Measurements from ENCODE around the gene XXYLT1. TPM values are rescaled to one million over a fixed set of nuclear protein-coding genes. Genes with fewer than 3 reads are reported as not detected.
"Not testable (repeated sequence)": the region's sequence is repeated elsewhere in the genome, so short reads cannot be mapped to it uniquely, and the experiment has no call there.

XXYLT1 gene
- total RNA-seq, 4 donors from 2014 or later: 9.7 to 30.1 (median 17.7) TPM

- WGBS, 2 donors: 79 to 96% methylated on average over 6 of the region's 6 CpGs
- TF ChIP-seq POLR2A (IDR thresholded peaks at IDR 0.05) (no peak), CTCF (IDR thresholded peaks at IDR 0.05) (no peak)
- no peak for DNase-seq (ENCODE audit: low spot score in 2 of 2)
- H3K4me3 ChIP-seq (ENCODE audit: low read depth, poor library complexity, severe bottlenecking): no peak overlapping the region
- intact Hi-C loops (cut with DNase I; ENCODE audit: low total_unique reads): no loop called here
Observed at GRCh38 chr3:195054311-195054710, 216.6 kb downstream of the XXYLT1 start.

- intact Hi-C loops (cut with DNase I; ENCODE audit: low total_unique reads): no loop called here
Observed at GRCh38 chr3:195052939-195053338, 218.0 kb downstream of the XXYLT1 start.

GRCh38 chr3:195050296-195050695 lies 220.7 kb downstream of the XXYLT1 start:
- intact Hi-C loops (cut with DNase I; ENCODE audit: low total_unique reads); H3K4me3 ChIP-seq (ENCODE audit: low read depth, poor library complexity, severe bottlenecking); DNase-seq (ENCODE audit: low spot score in 2 of 2): not testable (repeated sequence)
- 86 to 87% methylated on average over 5 of the region's 5 CpGs for WGBS, 2 donors

More at GRCh38 chr3:195052939-195053338, 218.0 kb downstream of the XXYLT1 start:
- DNase-seq (ENCODE audit: low spot score in 2 of 2): no peak
- TF ChIP-seq CTCF (IDR thresholded peaks at IDR 0.05): no peak
- TF ChIP-seq POLR2A (IDR thresholded peaks at IDR 0.05): no peak
- 70 to 79% methylated on average over 6 of the region's 6 CpGs for WGBS, 2 donors
- H3K4me3 ChIP-seq (ENCODE audit: low read depth, poor library complexity, severe bottlenecking): no peak overlapping the region

DNA sequence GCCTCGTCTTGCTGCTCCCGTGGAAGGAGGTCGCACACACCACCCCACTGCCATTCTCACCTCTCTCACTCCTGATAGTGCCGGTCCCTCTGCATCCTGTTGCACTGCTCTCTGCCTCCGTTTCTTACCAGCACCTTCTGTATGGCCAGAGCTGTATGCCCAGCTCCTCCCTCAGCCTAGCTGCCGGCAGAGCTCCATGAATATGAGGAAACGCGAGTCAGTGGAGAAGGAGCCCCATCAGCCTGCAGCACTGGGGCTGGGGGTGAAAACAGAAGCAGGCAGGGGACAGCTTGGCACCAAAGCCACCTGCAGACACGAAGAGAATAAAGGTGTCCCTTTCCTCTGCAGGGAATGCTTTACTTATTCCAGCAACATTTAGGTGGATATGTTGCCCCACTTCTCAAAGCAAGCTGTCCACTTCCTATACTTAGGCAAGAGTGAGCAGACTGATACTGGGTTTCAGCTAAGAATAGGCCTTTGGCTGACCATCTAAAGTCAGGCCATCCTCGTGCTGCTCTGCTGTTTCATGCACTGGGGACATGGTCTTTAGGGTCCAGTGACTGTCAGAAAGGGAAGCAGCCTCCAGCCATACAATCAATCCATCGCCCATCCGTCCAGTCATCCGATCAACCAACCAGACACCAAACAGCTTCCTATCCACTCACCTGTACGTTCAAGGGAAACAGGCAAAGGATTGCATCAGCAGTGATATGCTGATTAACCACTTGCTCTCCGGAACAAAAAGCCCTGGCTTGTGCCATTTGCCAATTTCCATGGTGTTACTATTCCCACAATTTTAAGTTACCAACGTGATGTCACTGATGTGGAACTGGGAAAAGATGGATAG lies 222.7 kb downstream of the XXYLT1 start:
- intact Hi-C loops (cut with DNase I; ENCODE audit: low total_unique reads): no loop called here
- no peak overlapping the region for H3K4me3 ChIP-seq (ENCODE audit: low read depth, poor library complexity, severe bottlenecking)
- no peak for DNase-seq (ENCODE audit: low spot score in 2 of 2)
- TF ChIP-seq CTCF (IDR thresholded peaks at IDR 0.05): no peak
- TF ChIP-seq POLR2A (IDR thresholded peaks at IDR 0.05): no peak
- WGBS, 2 donors: 77% methylated on average over 16 of the region's 16 CpGs

GRCh38 chr3:195047536-195047935 lies 223.4 kb downstream of the XXYLT1 start:
- 82 to 84% methylated on average over 3 of the region's 3 CpGs for WGBS, 2 donors
- DNase-seq (ENCODE audit: low spot score in 2 of 2): no peak
- intact Hi-C loops (cut with DNase I; ENCODE audit: low total_unique reads): no loop called here
- no peak overlapping the region for H3K4me3 ChIP-seq (ENCODE audit: low read depth, poor library complexity, severe bottlenecking)
- TF ChIP-seq CTCF (IDR thresholded peaks at IDR 0.05) (no peak), POLR2A (IDR thresholded peaks at IDR 0.05) (no peak)

GRCh38 chr3:195046441-195046840 lies 224.5 kb downstream of the XXYLT1 start:
- intact Hi-C loops (cut with DNase I; ENCODE audit: low total_unique reads): no loop called here
- no peak overlapping the region for H3K4me3 ChIP-seq (ENCODE audit: low read depth, poor library complexity, severe bottlenecking)
- no peak for TF ChIP-seq CTCF (IDR thresholded peaks at IDR 0.05)
- WGBS, 2 donors: 79% methylated on average over 6 of the region's 6 CpGs
- peak in 1 of 2 donors; percentile 67 for DNase-seq (ENCODE audit: low spot score in 2 of 2)
